Measurements from ENCODE around the gene CRTAC1. TPM values are rescaled to one million over a fixed set of nuclear protein-coding genes. Genes with fewer than 3 reads are reported as not detected.

Gene CRTAC1
- polyA plus RNA-seq, 1 of the 3 experiments (the other 2 are of a cell fraction): 0.05 TPM

DNA sequence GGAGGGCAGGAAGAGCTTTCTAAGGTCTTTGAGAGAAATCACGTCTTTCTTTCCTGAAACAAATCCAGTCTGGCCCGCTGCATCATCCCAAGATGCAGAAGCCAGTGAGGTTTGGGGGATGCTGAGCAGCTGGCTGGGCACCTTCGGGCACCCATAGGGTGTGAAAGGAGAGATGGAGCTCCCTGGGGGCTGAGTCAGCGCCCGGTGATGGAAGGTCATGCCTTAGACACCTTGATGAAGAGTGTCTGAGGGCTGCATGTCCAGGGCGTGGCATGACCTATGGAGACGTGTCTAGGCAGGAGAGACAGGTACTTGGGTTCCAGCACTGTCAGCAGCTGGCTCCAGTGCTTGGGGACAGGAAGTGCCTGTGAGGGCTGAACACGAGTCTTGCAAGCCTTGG lies 92.5 kb downstream of the CRTAC1 start (continued):
- no peak for TF ChIP-seq RXRA (IDR thresholded peaks at IDR 0.05; ENCODE audit: borderline replicate concordance, low read depth)

DNA sequence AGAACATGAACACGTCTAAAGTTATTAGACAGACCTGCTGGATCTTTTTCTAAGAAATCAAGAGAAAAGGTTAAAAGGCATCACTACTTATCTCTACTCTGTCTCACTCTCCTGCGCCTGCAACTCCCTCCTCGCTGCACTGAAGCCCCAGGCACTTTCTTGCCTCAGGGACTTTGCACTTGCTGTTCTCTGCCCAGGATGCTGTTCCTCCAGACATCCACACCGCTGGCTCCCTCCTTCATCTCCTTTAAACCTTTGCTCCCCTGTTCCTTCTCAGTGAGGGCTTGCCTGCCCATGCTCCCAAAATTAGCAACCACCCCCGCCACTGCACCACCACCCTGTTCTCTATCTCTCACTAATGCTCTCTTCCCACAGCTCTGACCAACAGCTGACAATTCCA lies 93.4 kb downstream of the CRTAC1 start:
- H3K9me3 ChIP-seq: no peaks in the 10 kb centered on the region
- TF ChIP-seq, protein P1, sequence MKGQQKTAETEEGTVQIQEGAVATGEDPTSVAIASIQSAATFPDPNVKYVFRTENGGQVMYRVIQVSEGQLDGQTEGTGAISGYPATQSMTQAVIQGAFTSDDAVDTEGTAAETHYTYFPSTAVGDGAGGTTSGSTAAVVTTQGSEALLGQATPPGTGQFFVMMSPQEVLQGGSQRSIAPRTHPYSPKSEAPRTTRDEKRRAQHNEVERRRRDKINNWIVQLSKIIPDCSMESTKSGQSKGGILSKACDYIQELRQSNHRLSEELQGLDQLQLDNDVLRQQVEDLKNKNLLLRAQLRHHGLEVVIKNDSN (IDR thresholded peaks at IDR 0.05; ENCODE audit: borderline replicate concordance, low read depth): no peak
- TF ChIP-seq TCF12 (IDR thresholded peaks at IDR 0.05): no peak
- TF ChIP-seq NFIC (IDR thresholded peaks at IDR 0.05; ENCODE audit: borderline replicate concordance): no peak
- TF ChIP-seq SIN3A (IDR thresholded peaks at IDR 0.05; ENCODE audit: borderline replicate concordance, low read depth, low read length): no peak
- TF ChIP-seq, protein P2, sequence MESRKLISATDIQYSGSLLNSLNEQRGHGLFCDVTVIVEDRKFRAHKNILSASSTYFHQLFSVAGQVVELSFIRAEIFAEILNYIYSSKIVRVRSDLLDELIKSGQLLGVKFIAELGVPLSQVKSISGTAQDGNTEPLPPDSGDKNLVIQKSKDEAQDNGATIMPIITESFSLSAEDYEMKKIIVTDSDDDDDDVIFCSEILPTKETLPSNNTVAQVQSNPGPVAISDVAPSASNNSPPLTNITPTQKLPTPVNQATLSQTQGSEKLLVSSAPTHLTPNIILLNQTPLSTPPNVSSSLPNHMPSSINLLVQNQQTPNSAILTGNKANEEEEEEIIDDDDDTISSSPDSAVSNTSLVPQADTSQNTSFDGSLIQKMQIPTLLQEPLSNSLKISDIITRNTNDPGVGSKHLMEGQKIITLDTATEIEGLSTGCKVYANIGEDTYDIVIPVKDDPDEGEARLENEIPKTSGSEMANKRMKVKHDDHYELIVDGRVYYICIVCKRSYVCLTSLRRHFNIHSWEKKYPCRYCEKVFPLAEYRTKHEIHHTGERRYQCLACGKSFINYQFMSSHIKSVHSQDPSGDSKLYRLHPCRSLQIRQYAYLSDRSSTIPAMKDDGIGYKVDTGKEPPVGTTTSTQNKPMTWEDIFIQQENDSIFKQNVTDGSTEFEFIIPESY (IDR thresholded peaks at IDR 0.05; ENCODE audit: borderline replicate concordance, low read depth): no peak
- no peak for TF ChIP-seq FOSL2 (IDR thresholded peaks at IDR 0.05; ENCODE audit: borderline replicate concordance, low read depth)
- TF ChIP-seq, protein P3, sequence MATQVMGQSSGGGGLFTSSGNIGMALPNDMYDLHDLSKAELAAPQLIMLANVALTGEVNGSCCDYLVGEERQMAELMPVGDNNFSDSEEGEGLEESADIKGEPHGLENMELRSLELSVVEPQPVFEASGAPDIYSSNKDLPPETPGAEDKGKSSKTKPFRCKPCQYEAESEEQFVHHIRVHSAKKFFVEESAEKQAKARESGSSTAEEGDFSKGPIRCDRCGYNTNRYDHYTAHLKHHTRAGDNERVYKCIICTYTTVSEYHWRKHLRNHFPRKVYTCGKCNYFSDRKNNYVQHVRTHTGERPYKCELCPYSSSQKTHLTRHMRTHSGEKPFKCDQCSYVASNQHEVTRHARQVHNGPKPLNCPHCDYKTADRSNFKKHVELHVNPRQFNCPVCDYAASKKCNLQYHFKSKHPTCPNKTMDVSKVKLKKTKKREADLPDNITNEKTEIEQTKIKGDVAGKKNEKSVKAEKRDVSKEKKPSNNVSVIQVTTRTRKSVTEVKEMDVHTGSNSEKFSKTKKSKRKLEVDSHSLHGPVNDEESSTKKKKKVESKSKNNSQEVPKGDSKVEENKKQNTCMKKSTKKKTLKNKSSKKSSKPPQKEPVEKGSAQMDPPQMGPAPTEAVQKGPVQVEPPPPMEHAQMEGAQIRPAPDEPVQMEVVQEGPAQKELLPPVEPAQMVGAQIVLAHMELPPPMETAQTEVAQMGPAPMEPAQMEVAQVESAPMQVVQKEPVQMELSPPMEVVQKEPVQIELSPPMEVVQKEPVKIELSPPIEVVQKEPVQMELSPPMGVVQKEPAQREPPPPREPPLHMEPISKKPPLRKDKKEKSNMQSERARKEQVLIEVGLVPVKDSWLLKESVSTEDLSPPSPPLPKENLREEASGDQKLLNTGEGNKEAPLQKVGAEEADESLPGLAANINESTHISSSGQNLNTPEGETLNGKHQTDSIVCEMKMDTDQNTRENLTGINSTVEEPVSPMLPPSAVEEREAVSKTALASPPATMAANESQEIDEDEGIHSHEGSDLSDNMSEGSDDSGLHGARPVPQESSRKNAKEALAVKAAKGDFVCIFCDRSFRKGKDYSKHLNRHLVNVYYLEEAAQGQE (IDR thresholded peaks at IDR 0.05; ENCODE audit: low read depth, low read length): no peak
- no peak for TF ChIP-seq RXRA (IDR thresholded peaks at IDR 0.05; ENCODE audit: borderline replicate concordance, low read depth)
- TF ChIP-seq RFX5 (IDR thresholded peaks at IDR 0.05; ENCODE audit: low read length): no peak
- no peak for TF ChIP-seq NRF1 (IDR thresholded peaks at IDR 0.05; ENCODE audit: low read depth, low read length)
- no peak for TF ChIP-seq POLR2AphosphoS5 (IDR thresholded peaks at IDR 0.05; ENCODE audit: low read depth, low read length)
- TF ChIP-seq, protein P4, sequence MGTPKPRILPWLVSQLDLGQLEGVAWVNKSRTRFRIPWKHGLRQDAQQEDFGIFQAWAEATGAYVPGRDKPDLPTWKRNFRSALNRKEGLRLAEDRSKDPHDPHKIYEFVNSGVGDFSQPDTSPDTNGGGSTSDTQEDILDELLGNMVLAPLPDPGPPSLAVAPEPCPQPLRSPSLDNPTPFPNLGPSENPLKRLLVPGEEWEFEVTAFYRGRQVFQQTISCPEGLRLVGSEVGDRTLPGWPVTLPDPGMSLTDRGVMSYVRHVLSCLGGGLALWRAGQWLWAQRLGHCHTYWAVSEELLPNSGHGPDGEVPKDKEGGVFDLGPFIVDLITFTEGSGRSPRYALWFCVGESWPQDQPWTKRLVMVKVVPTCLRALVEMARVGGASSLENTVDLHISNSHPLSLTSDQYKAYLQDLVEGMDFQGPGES (IDR thresholded peaks at IDR 0.05; ENCODE audit: low read depth, low read length): no peak
- TF ChIP-seq, protein P5, sequence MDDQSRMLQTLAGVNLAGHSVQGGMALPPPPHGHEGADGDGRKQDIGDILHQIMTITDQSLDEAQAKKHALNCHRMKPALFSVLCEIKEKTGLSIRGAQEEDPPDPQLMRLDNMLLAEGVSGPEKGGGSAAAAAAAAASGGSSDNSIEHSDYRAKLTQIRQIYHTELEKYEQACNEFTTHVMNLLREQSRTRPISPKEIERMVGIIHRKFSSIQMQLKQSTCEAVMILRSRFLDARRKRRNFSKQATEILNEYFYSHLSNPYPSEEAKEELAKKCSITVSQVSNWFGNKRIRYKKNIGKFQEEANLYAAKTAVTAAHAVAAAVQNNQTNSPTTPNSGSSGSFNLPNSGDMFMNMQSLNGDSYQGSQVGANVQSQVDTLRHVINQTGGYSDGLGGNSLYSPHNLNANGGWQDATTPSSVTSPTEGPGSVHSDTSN (IDR thresholded peaks at IDR 0.05): no peak
- no peak for TF ChIP-seq FOXJ3 (CRISPR knock-in tag; IDR thresholded peaks at IDR 0.05)

More for the DNA sequence above, 93.4 kb downstream of the CRTAC1 start:
- no peaks in the 10 kb centered on the region for H3K79me2 ChIP-seq (ENCODE audit: insufficient read depth)
- 40% methylated on average over 5 of the region's 5 CpGs for WGBS (ENCODE audit: low lambda C conversion rate)
- CTCF ChIA-PET: interaction anchor here (1.3 kb wide), 1 partner anchor 104 kb away, joined by 5 read pairs; no protein-coding TSS in a partner anchor
- H3K9me2 ChIP-seq: no peaks in the 10 kb centered on the region
- no peaks in the 10 kb centered on the region for H3K36me3 ChIP-seq (replicated peaks in 1 of 2; ENCODE audit: control insufficient read depth in 1 of 2, insufficient read depth in 2 of 2, low read length in 1 of 2)
- H3K4me1 ChIP-seq (ENCODE audit: control insufficient read depth in 1 of 2, insufficient read depth in 2 of 2, low read depth in 1 of 2, low read length in 1 of 2): no peaks in the 10 kb centered on the region; a peak in 1 of 4 replicates
- no peaks in the 10 kb centered on the region for H4K20me1 ChIP-seq (ENCODE audit: insufficient read depth)
- H3K4me3 ChIP-seq (ENCODE audit: low read depth in 2 of 2, low read length in 1 of 2): no peak overlapping the region
- POLR2A ChIA-PET: no interaction called here
- H2AFZ ChIP-seq (ENCODE audit: low read depth): no peak overlapping the region
- DNase-seq: no peak
- no peak overlapping the region for H3K27ac ChIP-seq (ENCODE audit: low read depth in 2 of 2, low read length in 1 of 2)
- H3K9ac ChIP-seq: no peak overlapping the region
- H3K27me3 ChIP-seq (ENCODE audit: insufficient read depth): no peaks in the 10 kb centered on the region; the same call in 1 of the 2 replicates
- no peaks in the 10 kb centered on the region for H3F3A ChIP-seq (replicated peaks; ENCODE audit: insufficient read depth)
- H3K4me2 ChIP-seq: no peak overlapping the region
